Lung (tissue), 12 donors: Measurements from ENCODE around the gene DCTN4. TPM values are rescaled to one million over a fixed set of nuclear protein-coding genes. Genes with fewer than 3 reads are reported as not detected.

Experiments used
- ATAC-seq: fragments of 200-7000 bp; cut with Tn5 transposase; one replicate; pipeline ENCODE4 v1.9.1; 2020; ENCODE audit warnings: moderate number of reproducible peaks; ENCODE audit not compliant: insufficient read depth, low FRiP score
- DNase-seq, 3 donors: peaks; one replicate each; pipeline ENCODE4 v3.0.0-alpha.2; 2013 to 2017
- H3K27ac ChIP-seq, 2 donors: one replicate each; pipeline ENCODE4 v1.5.1; 2013; ENCODE audit warnings: mild to moderate bottlenecking in 2 of 2, moderate library complexity in 2 of 2, control low read depth in 1 of 2, inconsistent platforms in 1 of 2, low read depth in 1 of 2, low read length in 1 of 2
- H3K27me3 ChIP-seq, 3 donors: one replicate each; pipeline ENCODE4 v1.5.1; 2013; ENCODE audit warnings: low read length in 2 of 3; ENCODE audit not compliant: control insufficient read depth in 3 of 3, insufficient read depth in 3 of 3
- H3K36me3 ChIP-seq, 4 donors: one replicate each; pipeline ENCODE4 v1.5.1; 2013; ENCODE audit warnings: low read length in 4 of 4, mild to moderate bottlenecking in 1 of 4, moderate library complexity in 1 of 4; ENCODE audit not compliant: control insufficient read depth in 4 of 4, insufficient read depth in 4 of 4
- H3K4me1 ChIP-seq, 5 donors: one replicate each; pipeline ENCODE4 v1.5.1; 2013; ENCODE audit warnings: low read length in 5 of 5, mild to moderate bottlenecking in 2 of 5, moderate library complexity in 1 of 5; ENCODE audit not compliant: control insufficient read depth in 5 of 5, insufficient read depth in 5 of 5
- H3K4me3 ChIP-seq: one replicate; pipeline ENCODE4 v1.5.1; 2013; ENCODE audit warnings: mild to moderate bottlenecking, control low read depth, moderate library complexity
- H3K9ac ChIP-seq, 2 donors: one replicate each; pipeline ENCODE4 v1.5.1; 2013; ENCODE audit warnings: low read length in 2 of 2, control low read depth in 1 of 2; ENCODE audit not compliant: insufficient read depth in 1 of 2
- H3K9me3 ChIP-seq, 4 donors: one replicate each; pipeline ENCODE4 v1.5.1; 2013; ENCODE audit warnings: low read length in 3 of 4, mild to moderate bottlenecking in 1 of 4, moderate library complexity in 1 of 4; ENCODE audit not compliant: control insufficient read depth in 4 of 4, insufficient read depth in 3 of 4
- WGBS, 2 donors: extraction: QIAGEN DNeasy Blood & Tissue Kit; methylation state at CpG; one replicate each; pipeline ENCODE4 v1.1.7; 2013; 5-methylcytosine and 5-hydroxymethylcytosine counted together
- polyA plus RNA-seq, 2 donors: library from polyadenylated mRNA; stranded (reverse); fragments of 200-250 nt; gene quantifications; one replicate each; pipeline ENCODE4 v1.2.1, GENCODE V29; 2013
- total RNA-seq, 2 donors: library from RNA; depleted of rRNA in 1 of 2; stranded (reverse); fragments of >200 nt in 1 of 2; gene quantifications; one replicate each; pipeline ENCODE4 v1.2.1, GENCODE V29; 2014 to 2021
- TF ChIP-seq, protein P1 (sequence below): IDR thresholded peaks from 2 replicates; pipeline ENCODE4 v1.5.1; 2012; ENCODE audit warnings: mild to moderate bottlenecking; ENCODE audit errors: control extremely low read depth, extremely low read depth
- donor health status: control.
- donor health status: control.
- donor health status: Bipolar disorder and iron deficiency.
- donor health status: healthy.
- donor health status: DM: yes; HTN: yes; CAD: no.

Gene DCTN4
- total and polyA plus RNA-seq, 4 donors: 21.2 to 105 (median 48.1) TPM

DNA sequence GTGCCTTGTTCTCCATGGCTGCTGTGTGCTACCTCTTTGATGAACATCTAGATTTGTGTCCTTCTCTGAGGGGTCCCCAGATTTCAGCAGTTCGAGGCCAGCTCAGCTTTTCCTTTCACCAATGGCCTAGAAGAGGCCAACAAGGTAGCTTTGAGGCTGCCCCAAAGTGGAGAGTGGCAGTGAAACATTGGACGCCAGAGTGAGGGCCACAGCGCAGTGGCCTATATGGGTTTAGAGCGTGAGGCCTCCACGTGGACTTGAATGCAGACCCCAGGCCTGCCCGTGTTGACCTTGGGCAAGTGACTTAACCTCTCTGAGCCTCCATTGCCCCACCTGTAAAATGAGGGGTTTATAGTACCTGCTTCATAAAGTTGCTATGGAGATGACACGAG lies 85.9 kb downstream of the DCTN4 start:
- TF ChIP-seq, protein P1, sequence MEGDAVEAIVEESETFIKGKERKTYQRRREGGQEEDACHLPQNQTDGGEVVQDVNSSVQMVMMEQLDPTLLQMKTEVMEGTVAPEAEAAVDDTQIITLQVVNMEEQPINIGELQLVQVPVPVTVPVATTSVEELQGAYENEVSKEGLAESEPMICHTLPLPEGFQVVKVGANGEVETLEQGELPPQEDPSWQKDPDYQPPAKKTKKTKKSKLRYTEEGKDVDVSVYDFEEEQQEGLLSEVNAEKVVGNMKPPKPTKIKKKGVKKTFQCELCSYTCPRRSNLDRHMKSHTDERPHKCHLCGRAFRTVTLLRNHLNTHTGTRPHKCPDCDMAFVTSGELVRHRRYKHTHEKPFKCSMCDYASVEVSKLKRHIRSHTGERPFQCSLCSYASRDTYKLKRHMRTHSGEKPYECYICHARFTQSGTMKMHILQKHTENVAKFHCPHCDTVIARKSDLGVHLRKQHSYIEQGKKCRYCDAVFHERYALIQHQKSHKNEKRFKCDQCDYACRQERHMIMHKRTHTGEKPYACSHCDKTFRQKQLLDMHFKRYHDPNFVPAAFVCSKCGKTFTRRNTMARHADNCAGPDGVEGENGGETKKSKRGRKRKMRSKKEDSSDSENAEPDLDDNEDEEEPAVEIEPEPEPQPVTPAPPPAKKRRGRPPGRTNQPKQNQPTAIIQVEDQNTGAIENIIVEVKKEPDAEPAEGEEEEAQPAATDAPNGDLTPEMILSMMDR: no peak
- Histone ChIP-seq H3K9ac (peak overlapping the region; percentile 36 to 49), H3K4me1 (peaks cover 0 to 26% (median 10%) of the 10 kb centered on the region in 5 donors), H3K27ac (no peak overlapping the region), H3K27me3 (peaks cover 0 to 10% (median 0%) of the 10 kb centered on the region in 3 donors), H3K9me3 (no peaks in the 10 kb centered on the region), H3K4me3 (no peak overlapping the region), H3K36me3 (peaks cover 0 to 6% (median 2%) of the 10 kb centered on the region in 4 donors)
- peak; percentile 10 for ATAC-seq
- DNase-seq: no peak
- 69 to 76% methylated on average over 7 of the region's 7 CpGs for WGBS, 2 donors

- Histone ChIP-seq H3K4me1 (peaks cover 0 to 26% (median 10%) of the 10 kb centered on the region in 5 donors), H3K36me3 (peaks cover 0 to 6% (median 1%) of the 10 kb centered on the region in 4 donors), H3K27ac (no peak overlapping the region), H3K27me3 (peaks cover 0 to 10% (median 0%) of the 10 kb centered on the region in 3 donors), H3K4me3 (peak overlapping the region; percentile 18), H3K9me3 (no peaks in the 10 kb centered on the region), H3K9ac (peak overlapping the region; percentile 49 to 79)
- 1 to 2% methylated on average over 35 to 38 of the region's 38 CpGs for WGBS, 2 donors
- ATAC-seq (peak; percentile 25), DNase-seq (peak; percentile 69 to 78 (median 75))
- TF ChIP-seq, protein P1: no peak
Observed at GRCh38 chr5:150672237-150672883, 86.5 kb downstream of the DCTN4 start.

- peaks cover 0 to 26% (median 10%) of the 10 kb centered on the region in 5 donors for H3K4me1 ChIP-seq
- no peak overlapping the region for H3K27ac ChIP-seq
- H3K36me3 ChIP-seq: peaks cover 0 to 3% (median 0%) of the 10 kb centered on the region in 4 donors
- ATAC-seq (no peak), DNase-seq (peak in 2 of 3 donors; percentile 37 to 43)
- H3K9ac ChIP-seq: peak overlapping the region; percentile 49 to 79
- TF ChIP-seq, protein P1: no peak
- H3K4me3 ChIP-seq: no peak overlapping the region
- no peaks in the 10 kb centered on the region for H3K9me3 ChIP-seq
- H3K27me3 ChIP-seq: peaks cover 0 to 10% (median 0%) of the 10 kb centered on the region in 3 donors
- 2% methylated on average over 36 to 51 of the region's 51 CpGs for WGBS, 2 donors
Observed at GRCh38 chr5:150671509-150672236, 87.1 kb downstream of the DCTN4 start.
